Mucosa of descending colon (tissue), 3 donors: ENCODE measurements around the gene RHD. TPM values are rescaled to one million over a fixed set of nuclear protein-coding genes. Genes with fewer than 3 reads are reported as not detected.

Experiments
- ATAC-seq: fragments of 200-7000 bp; cut with Tn5 transposase; one replicate; pipeline ENCODE4 v1.9.1; 2020; ENCODE audit warnings: mild to moderate bottlenecking, moderate library complexity
- DNase-seq, 3 donors: peaks; one replicate each; pipeline ENCODE4 v3.0.0-alpha.2; 2020
- H3K36me3 ChIP-seq: fragments of 200-600 bp; one replicate; pipeline ENCODE4 v1.8.0; 2021; ENCODE audit warnings: low read depth, mild to moderate bottlenecking
- H3K4me1 ChIP-seq: fragments of 200-600 bp; one replicate; pipeline ENCODE4 v1.8.0; 2021; ENCODE audit warnings: low read depth, mild to moderate bottlenecking
- H3K4me3 ChIP-seq: fragments of 200-600 bp; one replicate; pipeline ENCODE4 v1.8.0; 2021; ENCODE audit warnings: mild to moderate bottlenecking
- H3K9me3 ChIP-seq: fragments of 200-600 bp; one replicate; pipeline ENCODE4 v1.8.0; 2021; ENCODE audit warnings: mild to moderate bottlenecking
- CTCF ChIP-seq: fragments of 200-600 bp; IDR thresholded peaks from one replicate; pipeline ENCODE4 v1.8.0; 2022; ENCODE audit warnings: antibody characterized with exemption, mild to moderate bottlenecking
- intact Hi-C, 2 donors: fragments of 100-400 bp; cut with DNase I in 1 of 2; cut with micrococcal nuclease in 1 of 2; formaldehyde crosslinking; loops; one replicate each; pipeline versions ENCODE4 v1.11.0 to v1.11.1; 2022; cut with DNase I, micrococcal nuclease
- total RNA-seq, 3 donors: library from RNA; stranded (reverse); fragmentation: NEBNext Ultra II Directional in 2 of 3; extraction: Animal tissue kit (Norgen Biotek cat#: 25700) in 2 of 3; gene quantifications; one replicate each; pipeline versions ENCODE4 v1.2.1 to v1.2.4, GENCODE V29; 2021 to 2023
- donor health status: DM: no; HTN: no; CAD: no; lungs with moderate emphysema.
- donor health status: DM: no; HTN: no; CAD: no.
- donor health status: DM: no; HTN: yes; CAD: no.

The RHD gene
- total RNA-seq, 3 donors from 2014 or later = not detected

GRCh38 chr1:25246600-25247023 lies 25.7 kb upstream of the RHD start:
- DNase-seq (peak in 1 of 3 donors; percentile 81), ATAC-seq (peak; percentile 7)
- no peak for TF ChIP-seq CTCF
- intact Hi-C loops = no loop called here
- H3K4me3 ChIP-seq = peak overlapping the region; percentile 99
- no peaks in the 10 kb centered on the region for H3K9me3 ChIP-seq
- H3K4me1 ChIP-seq = peaks cover 13% of the 10 kb centered on the region
- H3K36me3 ChIP-seq = peaks cover 12% of the 10 kb centered on the region

GRCh38 chr1:25247024-25247828 lies 25.1 kb upstream of the RHD start, which contains the start of gene RSRP1:
Gene RSRP1, minus strand, starts transcription at chr1:25247454. Its CDS starts 491 bp downstream, at chr1:25246963.
- DNase-seq = peak; percentile 99 to 100 (median 100)
- H3K4me3 ChIP-seq = peak within 1 kb of the TSS; percentile 99
- peak; percentile 25 for TF ChIP-seq CTCF
- ATAC-seq = peak; percentile 94
- H3K9me3 ChIP-seq = no peaks in the 10 kb centered on the region
- intact Hi-C loops = no loop called here
- peaks cover 12% of the 10 kb centered on the region for H3K36me3 ChIP-seq
- peaks cover 13% of the 10 kb centered on the region for H3K4me1 ChIP-seq

DNA sequence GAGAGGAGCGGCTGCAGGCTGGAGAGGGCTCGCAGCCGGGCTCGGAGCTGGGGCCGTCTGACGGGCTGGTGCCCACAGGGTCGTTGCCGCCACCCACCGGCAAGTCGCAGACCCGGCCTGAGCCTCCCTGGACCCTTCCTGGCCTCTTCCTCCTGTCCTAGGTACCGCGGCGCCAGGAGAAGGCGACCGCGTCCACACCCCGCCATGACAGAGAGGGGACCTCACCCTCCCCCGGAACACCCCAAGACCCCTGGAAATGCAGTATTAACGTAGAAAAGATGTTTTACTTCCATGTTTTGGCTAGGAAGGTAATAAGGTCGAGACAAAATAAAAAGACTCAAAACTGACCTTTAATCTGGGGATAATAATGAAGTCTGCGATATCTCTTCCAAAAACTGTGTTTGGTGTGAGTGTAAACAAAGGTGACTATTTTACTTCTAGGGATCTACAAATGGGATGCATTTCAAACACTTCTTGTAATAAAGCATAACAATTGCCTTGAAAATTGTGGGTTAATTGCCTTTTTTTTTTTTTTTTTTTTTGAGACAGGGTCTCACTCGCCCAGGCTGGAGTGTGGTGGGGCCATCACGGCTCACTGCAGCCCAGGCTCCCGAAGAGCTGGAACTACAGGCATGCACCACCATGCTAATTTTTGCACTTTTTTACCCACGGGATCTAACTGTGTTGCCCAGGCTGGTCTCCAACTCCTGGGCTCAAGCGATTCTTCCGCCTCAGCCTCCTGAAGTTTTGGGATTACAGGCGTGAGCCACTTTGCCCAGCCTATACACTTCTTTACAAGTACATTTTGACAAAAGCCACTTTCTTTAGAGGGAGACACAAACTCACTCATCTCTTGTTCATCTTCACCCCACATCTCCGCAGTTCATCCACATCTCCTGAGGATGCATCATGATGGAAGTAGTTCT lies 24.2 kb upstream of the RHD start:
- peaks cover 12% of the 10 kb centered on the region for H3K36me3 ChIP-seq
- intact Hi-C loops = no loop called here
- H3K4me3 ChIP-seq = peak overlapping the region; percentile 99
- no peak for TF ChIP-seq CTCF
- no peak for DNase-seq
- peaks cover 13% of the 10 kb centered on the region for H3K4me1 ChIP-seq
- H3K9me3 ChIP-seq = no peaks in the 10 kb centered on the region
- ATAC-seq = no peak

GRCh38 chr1:25253911-25254310 lies 18.4 kb upstream of the RHD start:
- no peak for TF ChIP-seq CTCF
- Histone ChIP-seq H3K36me3 (no peaks in the 10 kb centered on the region), H3K9me3 (no peaks in the 10 kb centered on the region), H3K4me3 (no peak overlapping the region), H3K4me1 (no peaks in the 10 kb centered on the region)
- ATAC-seq = no peak
- DNase-seq = no peak
- intact Hi-C loops = no loop called here

- no peak for TF ChIP-seq CTCF
- no peak for ATAC-seq
- H3K36me3 ChIP-seq = no peaks in the 10 kb centered on the region
- intact Hi-C loops = no loop called here
- DNase-seq = no peak
- H3K4me3 ChIP-seq = no peak overlapping the region
- H3K4me1 ChIP-seq = no peaks in the 10 kb centered on the region
- no peaks in the 10 kb centered on the region for H3K9me3 ChIP-seq
Observed at GRCh38 chr1:25255706-25256577, 16.4 kb upstream of the RHD start.
